Astrocyte (in vitro differentiated cells and primary cell): ENCODE measurements around the gene NMT1. TPM values are rescaled to one million over a fixed set of nuclear protein-coding genes. Genes with fewer than 3 reads are reported as not detected.

ENCODE experiments used
- DNase-seq: peaks from one replicate; pipeline ENCODE4 v3.0.0-alpha.2; 2010; ENCODE audit warnings: low read depth
- FAIRE-seq: peaks from 2 replicates; lab custom pipeline; 2011; peaks lifted over from hg19 to GRCh38; lab: Jason Lieb, UNC
- H2AFZ ChIP-seq: 2 replicates; pipeline ENCODE4 v1.6.0; 2012; ENCODE audit warnings: low read depth, low read length, inconsistent platforms
- H3K27ac ChIP-seq: 2 replicates; pipeline ENCODE4 v1.5.1; 2011; ENCODE audit warnings: low read depth, low read length, inconsistent platforms
- H3K27me3 ChIP-seq: 2 replicates; pipeline ENCODE4 v1.6.0; 2011; ENCODE audit warnings: low read length, inconsistent platforms; ENCODE audit not compliant: insufficient read depth
- H3K36me3 ChIP-seq: 2 replicates; pipeline ENCODE4 v1.5.1; 2011; ENCODE audit warnings: low read length, inconsistent platforms; ENCODE audit not compliant: insufficient read depth
- H3K4me1 ChIP-seq: 2 replicates; pipeline ENCODE4 v1.5.1; 2011; ENCODE audit warnings: low read length, inconsistent platforms; ENCODE audit not compliant: insufficient read depth
- H3K4me2 ChIP-seq: 2 replicates; pipeline ENCODE4 v1.6.0; 2012; ENCODE audit warnings: low read length, inconsistent platforms
- H3K4me3 ChIP-seq: 2 replicates; pipeline ENCODE4 v1.5.1; 2011; ENCODE audit warnings: low read depth, mild to moderate bottlenecking, low read length, inconsistent platforms; ENCODE audit not compliant: insufficient read depth
- H3K79me2 ChIP-seq: 2 replicates; pipeline ENCODE4 v1.6.0; 2012; ENCODE audit warnings: mild to moderate bottlenecking, low read length, inconsistent platforms; ENCODE audit not compliant: insufficient read depth
- H3K9ac ChIP-seq: 2 replicates; pipeline ENCODE4 v1.6.0; 2012; ENCODE audit warnings: mild to moderate bottlenecking, low read length, inconsistent platforms
- H3K9me3 ChIP-seq: 2 replicates; pipeline ENCODE4 v1.5.1; 2012; ENCODE audit warnings: low read depth, mild to moderate bottlenecking, low read length, inconsistent platforms; ENCODE audit not compliant: insufficient read depth
- H4K20me1 ChIP-seq: 2 replicates; pipeline ENCODE4 v1.6.0; 2012; ENCODE audit warnings: low read length, inconsistent platforms; ENCODE audit not compliant: insufficient read depth
- H3K27ac Mint-ChIP-seq: one replicate; pipeline ENCODE4 v1.8.0; 2021; ENCODE audit warnings: mild to moderate bottlenecking, mixed read lengths; ENCODE audit not compliant: unreplicated experiment
- H3K27me3 Mint-ChIP-seq: one replicate; pipeline ENCODE4 v1.8.0; 2021; ENCODE audit warnings: low read depth, mixed read lengths; ENCODE audit not compliant: unreplicated experiment
- H3K36me3 Mint-ChIP-seq: one replicate; pipeline ENCODE4 v1.8.0; 2021; ENCODE audit warnings: low read depth, mixed read lengths; ENCODE audit not compliant: unreplicated experiment
- H3K4me1 Mint-ChIP-seq: one replicate; pipeline ENCODE4 v1.8.0; 2021; ENCODE audit warnings: low read depth, mixed read lengths; ENCODE audit not compliant: unreplicated experiment
- H3K4me3 Mint-ChIP-seq: one replicate; pipeline ENCODE4 v1.8.0; 2021; ENCODE audit warnings: mild to moderate bottlenecking, moderate library complexity, mixed read lengths; ENCODE audit not compliant: unreplicated experiment
- H3K9me3 Mint-ChIP-seq: one replicate; pipeline ENCODE4 v1.8.0; 2021; ENCODE audit warnings: mild to moderate bottlenecking, mixed read lengths; ENCODE audit not compliant: unreplicated experiment
- CTCF ChIP-seq: IDR thresholded peaks from 2 replicates; pipeline ENCODE4 v1.5.1; 2011; ENCODE audit warnings: low read depth, mild to moderate bottlenecking, inconsistent platforms, low read length, moderate library complexity; ENCODE audit not compliant: insufficient read depth
- EZH2 ChIP-seq: IDR thresholded peaks from 2 replicates; pipeline ENCODE4 v1.6.1; 2012; ENCODE audit warnings: mild to moderate bottlenecking, low read length, inconsistent platforms; ENCODE audit not compliant: insufficient read depth
- total RNA-seq: library from RNA; stranded (reverse); gene quantifications from 2 replicates; pipeline ENCODE4 v1.2.1, GENCODE V29; 2021

The NMT1 gene
- total RNA-seq, 1 donor from 2014 or later: 114 TPM

- DNase-seq: peak; percentile 13
- Histone ChIP-seq H4K20me1 (peaks cover 26% of the 10 kb centered on the region), H3K27ac (peak overlapping the region; percentile 94), H3K27me3 (no peaks in the 10 kb centered on the region), H3K79me2 (peaks cover 15% of the 10 kb centered on the region), H3K9ac (no peak overlapping the region), H3K4me1 (peaks cover 38% of the 10 kb centered on the region), H3K36me3 (peaks cover 33% of the 10 kb centered on the region), H3K9me3 (no peaks in the 10 kb centered on the region), H3K4me2 (no peak overlapping the region), H2AFZ (no peak overlapping the region), H3K4me3 (no peak overlapping the region)
- H3K36me3 Mint-ChIP-seq: peaks cover 31% of the 10 kb centered on the region
- TF ChIP-seq EZH2: no peak
- TF ChIP-seq CTCF: no peak
- peaks cover 42% of the 10 kb centered on the region for H3K4me1 Mint-ChIP-seq
- peak overlapping the region; percentile 60 for H3K27ac Mint-ChIP-seq
- no peak for FAIRE-seq
- H3K27me3 Mint-ChIP-seq: no peaks in the 10 kb centered on the region
- H3K4me3 Mint-ChIP-seq: no peak overlapping the region
- no peaks in the 10 kb centered on the region for H3K9me3 Mint-ChIP-seq
Observed at GRCh38 chr17:45091778-45092425, 30.8 kb downstream of the NMT1 start.

GRCh38 chr17:45092911-45093430 is 31.9 kb downstream of the NMT1 start:
- Mint-ChIP-seq H3K9me3 (no peaks in the 10 kb centered on the region), H3K4me1 (peaks cover 39% of the 10 kb centered on the region), H3K27ac (peak overlapping the region; percentile 97), H3K4me3 (peak overlapping the region; percentile 72), H3K27me3 (no peaks in the 10 kb centered on the region), H3K36me3 (peaks cover 30% of the 10 kb centered on the region)
- Histone ChIP-seq H3K9ac (peak overlapping the region; percentile 69), H4K20me1 (peaks cover 16% of the 10 kb centered on the region), H3K9me3 (no peaks in the 10 kb centered on the region), H2AFZ (no peak overlapping the region), H3K4me3 (peak overlapping the region; percentile 2), H3K27me3 (no peaks in the 10 kb centered on the region), H3K79me2 (peaks cover 15% of the 10 kb centered on the region), H3K4me1 (peaks cover 27% of the 10 kb centered on the region), H3K27ac (peak overlapping the region; percentile 94), H3K4me2 (peak overlapping the region; percentile 69), H3K36me3 (peaks cover 43% of the 10 kb centered on the region)
- peak; percentile 99 for DNase-seq
- FAIRE-seq: peak; percentile 98
- TF ChIP-seq EZH2: no peak
- TF ChIP-seq CTCF: no peak
